ENCODE results near the gene LHX4. TPM values are rescaled to one million over a fixed set of nuclear protein-coding genes. Genes with fewer than 3 reads are reported as not detected.

LHX4 gene
- total RNA-seq, 2 experiments from 2014 or later: not detected

DNA sequence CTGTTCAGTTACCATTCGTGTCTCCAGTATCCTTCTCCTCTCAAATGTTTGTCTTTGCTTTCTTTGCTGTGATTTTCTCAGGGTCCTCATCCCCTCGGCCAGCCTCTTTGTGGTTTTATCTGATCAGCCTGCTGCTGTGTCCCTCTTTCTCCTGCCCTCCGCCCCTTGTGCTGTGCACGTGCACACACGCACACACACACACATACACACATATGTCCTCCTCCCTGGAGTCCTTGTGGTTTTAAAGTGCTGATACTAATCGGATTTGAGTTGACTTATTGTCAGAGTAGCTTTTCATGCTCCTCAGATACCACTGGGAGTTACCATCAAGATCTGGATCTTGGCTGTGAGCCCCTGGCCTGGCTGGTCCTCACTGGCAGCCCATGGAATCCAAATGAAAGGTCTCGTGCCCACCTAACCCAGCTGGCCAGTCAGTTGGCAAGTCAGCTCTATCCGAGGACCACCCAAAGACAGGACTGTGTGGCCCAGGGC is 41.3 kb upstream of the LHX4 start:
- H3K27me3 Mint-ChIP-seq (ENCODE audit: low read depth): no peaks in the 10 kb centered on the region
- ATAC-seq (no peak), DNase-seq (no peak)
- H3K9me3 Mint-ChIP-seq (ENCODE audit: insufficient read depth): no peaks in the 10 kb centered on the region
- CTCF ChIA-PET: interaction anchor here (0.9 to 4.6 kb wide), 5 partner anchors 10 to 290 kb away, joined by 3 to 20 read pairs (median 6); no protein-coding TSS in a partner anchor
- H3K36me3 Mint-ChIP-seq (ENCODE audit: low read depth): no peaks in the 10 kb centered on the region
- no peak overlapping the region for H3K4me3 Mint-ChIP-seq
- peaks cover 21% of the 10 kb centered on the region for H3K4me1 Mint-ChIP-seq (ENCODE audit: low read depth)
- POLR2A ChIA-PET: no interaction called here
- no peak overlapping the region for H3K27ac Mint-ChIP-seq

DNA sequence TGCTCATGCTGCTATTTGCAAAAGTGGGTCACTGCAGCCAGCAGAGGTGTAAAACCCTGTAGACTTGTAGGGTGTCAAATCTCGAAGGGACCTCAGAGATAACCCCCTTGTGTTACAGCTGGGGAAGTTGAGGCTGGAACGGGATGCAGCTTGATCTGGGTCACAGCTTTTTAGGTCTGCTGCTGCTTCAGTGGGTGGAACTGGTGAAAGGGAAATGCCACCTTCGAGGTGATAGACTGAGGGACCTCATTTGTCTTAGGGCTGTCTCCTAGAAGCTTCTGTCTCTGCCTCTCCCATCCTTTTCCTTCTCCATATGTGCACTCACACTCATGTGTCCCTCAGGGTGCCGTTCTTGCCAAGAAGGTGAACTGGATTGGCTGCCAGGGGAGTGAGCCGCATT is 40.0 kb upstream of the LHX4 start:
- Mint-ChIP-seq H3K4me3 (no peak overlapping the region), H3K27me3 (ENCODE audit: low read depth) (no peaks in the 10 kb centered on the region), H3K4me1 (ENCODE audit: low read depth) (peaks cover 21% of the 10 kb centered on the region), H3K27ac (no peak overlapping the region), H3K36me3 (ENCODE audit: low read depth) (no peaks in the 10 kb centered on the region), H3K9me3 (ENCODE audit: insufficient read depth) (no peaks in the 10 kb centered on the region)
- ChIA-PET CTCF (interaction anchor here (0.7 to 4.6 kb wide), 3 partner anchors 9 to 96 kb away, joined by 3 to 20 read pairs (median 3); no protein-coding TSS in a partner anchor), POLR2A (no interaction called here)
- no peak for DNase-seq
- no peak for ATAC-seq

DNA sequence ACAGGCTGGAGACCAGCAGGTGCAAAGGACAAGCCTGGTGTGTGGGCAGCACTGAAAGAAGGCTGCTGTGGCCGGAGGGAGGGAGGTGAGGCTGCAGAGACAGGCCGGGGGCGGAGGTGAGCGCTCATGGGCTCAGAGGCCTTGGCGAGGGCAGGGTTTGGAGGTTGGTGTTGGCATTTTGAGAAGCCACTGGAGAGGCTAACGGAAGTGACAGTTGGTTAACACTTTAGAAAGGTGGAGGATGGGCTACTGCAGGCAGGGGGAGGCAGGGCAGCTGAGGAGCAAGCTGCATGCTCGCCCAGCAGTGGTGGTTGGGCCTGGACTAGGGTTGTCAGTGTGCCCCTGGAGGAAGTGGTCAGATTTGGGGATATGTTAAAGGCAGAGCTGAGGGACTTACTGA is 37.9 kb upstream of the LHX4 start:
- Mint-ChIP-seq H3K4me3 (no peak overlapping the region), H3K9me3 (ENCODE audit: insufficient read depth) (no peaks in the 10 kb centered on the region), H3K36me3 (ENCODE audit: low read depth) (no peaks in the 10 kb centered on the region), H3K4me1 (ENCODE audit: low read depth) (peaks cover 21% of the 10 kb centered on the region), H3K27me3 (ENCODE audit: low read depth) (no peaks in the 10 kb centered on the region), H3K27ac (no peak overlapping the region)
- DNase-seq: no peak
- no peak for ATAC-seq
- POLR2A ChIA-PET: interaction anchor here (0.7 to 0.9 kb wide), 2 partner anchors 37 to 312 kb away, joined by 3 to 4 read pairs; partner anchors contain the start of gene QSOX1
- CTCF ChIA-PET: interaction anchor here (0.8 to 1.0 kb wide), 3 partner anchors 13 to 486 kb away, joined by 4 to 5 read pairs (median 4); no protein-coding TSS in a partner anchor

DNA sequence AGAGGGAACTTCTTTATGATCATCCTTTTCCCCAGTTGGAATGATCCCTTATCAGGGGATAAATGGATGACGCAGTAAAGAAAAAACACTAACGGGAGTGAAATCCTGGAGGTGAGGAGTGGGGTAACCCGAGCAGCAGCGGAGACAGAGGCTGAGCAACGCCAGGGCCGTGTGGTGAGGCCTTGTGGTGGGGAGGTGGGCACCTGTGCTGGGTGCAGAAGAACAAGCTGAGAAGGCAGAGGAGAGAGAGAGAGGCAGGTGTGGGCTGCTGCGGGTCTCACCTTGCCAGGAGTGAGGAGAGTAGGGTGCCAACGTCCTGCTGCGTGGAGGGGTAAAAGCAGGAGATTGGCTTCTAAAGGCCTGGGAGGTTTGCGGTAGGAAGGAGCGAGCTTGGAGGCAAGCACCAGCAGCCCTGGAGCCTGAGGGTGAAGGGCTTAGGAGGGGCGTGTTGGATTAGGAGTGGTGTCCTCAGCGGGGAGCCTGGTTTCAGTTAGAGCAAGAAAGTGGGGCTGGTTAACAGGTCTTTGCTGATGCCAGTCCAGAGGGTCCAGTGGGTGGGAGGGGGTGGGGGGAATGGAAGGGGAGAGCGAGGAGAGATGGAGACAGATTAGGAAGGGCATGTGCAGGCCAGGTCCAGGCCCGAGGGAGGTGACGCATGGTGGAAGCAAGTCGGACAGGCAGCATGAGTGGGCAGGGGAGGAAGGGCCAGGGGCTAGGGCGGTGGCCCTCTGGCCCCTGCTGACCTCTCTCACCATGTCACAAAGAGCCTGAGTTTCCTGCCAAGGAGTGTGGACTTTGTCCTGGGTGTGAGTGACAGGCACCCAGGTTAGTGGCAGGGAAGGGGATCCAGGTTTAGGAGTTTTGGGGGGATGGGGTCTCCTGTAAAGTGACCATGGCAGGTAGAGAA is 36.7 kb upstream of the LHX4 start:
- Mint-ChIP-seq H3K4me1 (ENCODE audit: low read depth) (peaks cover 21% of the 10 kb centered on the region), H3K27ac (no peak overlapping the region), H3K27me3 (ENCODE audit: low read depth) (no peaks in the 10 kb centered on the region), H3K36me3 (ENCODE audit: low read depth) (no peaks in the 10 kb centered on the region), H3K4me3 (no peak overlapping the region), H3K9me3 (ENCODE audit: insufficient read depth) (no peaks in the 10 kb centered on the region)
- POLR2A ChIA-PET: interaction anchor here (0.9 kb wide), 1 partner anchor 39 kb away, joined by 4 read pairs; the partner anchor contains the start of gene QSOX1
- ATAC-seq: no peak
- CTCF ChIA-PET: interaction anchor here (1.0 kb wide), 2 partner anchors 14 to 487 kb away, joined by 4 to 5 read pairs; no protein-coding TSS in a partner anchor
- no peak for DNase-seq

DNA sequence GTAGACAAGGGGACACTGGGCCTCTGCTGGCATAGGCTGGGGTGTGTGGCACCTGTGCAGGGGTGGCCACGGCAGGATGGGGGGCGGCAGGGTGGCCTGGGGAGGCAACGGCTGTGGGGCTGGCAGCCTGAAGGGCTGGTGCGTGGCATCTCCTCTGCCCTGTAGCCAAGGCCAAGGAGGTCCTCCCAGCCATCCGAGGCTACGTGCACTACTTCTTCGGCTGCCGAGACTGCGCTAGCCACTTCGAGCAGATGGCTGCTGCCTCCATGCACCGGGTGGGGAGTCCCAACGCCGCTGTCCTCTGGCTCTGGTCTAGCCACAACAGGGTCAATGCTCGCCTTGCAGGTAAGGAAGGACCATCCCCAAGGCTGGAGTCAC is 36.0 kb upstream of the LHX4 start:
- ChIA-PET CTCF (no interaction called here), POLR2A (no interaction called here)
- Mint-ChIP-seq H3K4me1 (ENCODE audit: low read depth) (peaks cover 21% of the 10 kb centered on the region), H3K36me3 (ENCODE audit: low read depth) (no peaks in the 10 kb centered on the region), H3K4me3 (no peak overlapping the region), H3K27me3 (ENCODE audit: low read depth) (no peaks in the 10 kb centered on the region), H3K9me3 (ENCODE audit: insufficient read depth) (no peaks in the 10 kb centered on the region), H3K27ac (no peak overlapping the region)
- ATAC-seq (no peak), DNase-seq (no peak)

DNA sequence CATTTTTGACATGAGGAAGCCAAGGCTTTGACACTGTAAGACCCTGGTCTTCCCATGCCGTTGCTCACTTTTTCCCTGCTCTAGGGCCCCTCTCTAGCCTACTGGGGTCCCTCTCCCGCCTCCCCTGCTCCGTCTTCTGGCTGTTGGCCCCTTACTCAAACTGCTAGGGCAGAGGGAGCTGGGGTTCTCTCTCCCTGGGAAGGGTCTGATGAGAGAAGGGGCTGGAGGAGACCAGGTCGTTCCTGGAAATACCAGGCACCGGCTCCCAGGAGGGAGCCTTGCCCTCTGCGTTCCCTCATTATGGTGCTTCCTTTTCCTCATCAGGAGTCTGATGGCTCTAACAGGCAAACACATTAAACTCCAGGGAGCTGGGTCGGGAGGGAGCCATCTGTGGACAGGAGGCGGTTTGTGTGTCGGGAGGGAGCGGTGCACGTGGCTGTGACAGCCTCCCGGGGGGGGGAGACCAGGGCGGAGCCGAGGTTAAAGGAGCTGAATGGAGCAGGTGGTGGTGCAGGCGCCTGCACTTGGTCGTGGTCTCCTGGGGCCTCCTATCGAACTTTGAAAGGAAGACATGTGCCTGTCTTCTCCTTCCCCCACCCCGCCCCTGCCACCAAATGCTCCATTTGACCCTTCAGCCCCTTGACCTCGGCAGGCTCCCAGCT is 35.4 kb upstream of the LHX4 start:
- CTCF ChIA-PET: interaction anchor here (1.1 kb wide), 1 partner anchor 14 kb away, joined by 4 read pairs; no protein-coding TSS in a partner anchor

DNA sequence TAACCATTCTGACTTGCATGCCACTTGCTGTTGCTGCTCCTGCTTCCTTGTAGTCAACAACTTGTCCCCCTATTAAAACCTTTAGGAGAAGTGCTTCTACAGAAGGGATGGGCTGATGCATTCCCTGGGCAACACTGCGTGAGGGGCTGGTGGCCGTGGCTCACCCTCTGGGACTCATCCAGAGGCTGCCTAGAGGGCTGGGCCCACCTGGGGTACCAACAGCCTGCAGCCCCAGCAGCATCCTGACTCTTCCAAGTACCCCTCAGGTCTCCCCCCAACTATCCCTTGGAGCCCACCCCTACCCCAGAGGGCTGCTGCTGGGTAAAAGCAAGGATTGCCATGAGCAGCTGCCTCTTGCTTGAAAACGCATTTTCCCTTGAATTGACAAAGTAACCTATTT is 34.7 kb upstream of the LHX4 start:
- H3K4me3 Mint-ChIP-seq: no peak overlapping the region
- DNase-seq: no peak
- CTCF ChIA-PET: interaction anchor here (1.1 kb wide), 1 partner anchor 15 kb away, joined by 4 read pairs; no protein-coding TSS in a partner anchor
- H3K9me3 Mint-ChIP-seq (ENCODE audit: insufficient read depth): no peaks in the 10 kb centered on the region
- peaks cover 21% of the 10 kb centered on the region for H3K4me1 Mint-ChIP-seq (ENCODE audit: low read depth)
- no peak overlapping the region for H3K27ac Mint-ChIP-seq
- H3K36me3 Mint-ChIP-seq (ENCODE audit: low read depth): no peaks in the 10 kb centered on the region
- no peak for ATAC-seq
- H3K27me3 Mint-ChIP-seq (ENCODE audit: low read depth): no peaks in the 10 kb centered on the region
- POLR2A ChIA-PET: no interaction called here

More for the DNA sequence above, 35.4 kb upstream of the LHX4 start:
- DNase-seq: no peak
- no peak overlapping the region for H3K27ac Mint-ChIP-seq
- no peaks in the 10 kb centered on the region for H3K9me3 Mint-ChIP-seq (ENCODE audit: insufficient read depth)
- H3K4me3 Mint-ChIP-seq: no peak overlapping the region
- no peaks in the 10 kb centered on the region for H3K36me3 Mint-ChIP-seq (ENCODE audit: low read depth)
- peaks cover 21% of the 10 kb centered on the region for H3K4me1 Mint-ChIP-seq (ENCODE audit: low read depth)
- ATAC-seq: no peak
- no peaks in the 10 kb centered on the region for H3K27me3 Mint-ChIP-seq (ENCODE audit: low read depth)
- POLR2A ChIA-PET: no interaction called here

DNA sequence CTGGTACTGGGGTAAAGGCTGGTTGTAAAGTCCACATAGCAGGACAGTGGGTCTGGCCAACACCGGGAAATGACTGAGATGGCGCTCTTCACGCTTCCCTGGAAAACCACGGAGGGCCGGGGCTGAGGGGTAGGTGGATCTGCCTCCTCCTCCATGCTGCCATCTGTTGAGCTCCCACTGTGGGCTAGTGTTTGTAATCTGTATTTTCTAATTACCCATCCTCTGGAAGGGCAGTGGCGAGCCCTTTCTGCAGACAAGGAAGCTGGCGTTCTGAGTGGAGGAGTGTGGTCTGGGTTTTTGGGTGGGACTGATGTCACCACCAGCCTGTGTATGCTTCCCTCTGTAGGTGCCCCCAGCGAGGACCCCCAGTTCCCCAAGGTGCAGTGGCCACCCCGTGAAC is 34.1 kb upstream of the LHX4 start:
- POLR2A ChIA-PET: no interaction called here
- Mint-ChIP-seq H3K9me3 (ENCODE audit: insufficient read depth) (no peaks in the 10 kb centered on the region), H3K27me3 (ENCODE audit: low read depth) (no peaks in the 10 kb centered on the region), H3K4me1 (ENCODE audit: low read depth) (peaks cover 20% of the 10 kb centered on the region), H3K27ac (no peak overlapping the region), H3K4me3 (no peak overlapping the region), H3K36me3 (ENCODE audit: low read depth) (no peaks in the 10 kb centered on the region)
- DNase-seq (no peak), ATAC-seq (no peak)
- CTCF ChIA-PET: no interaction called here

DNA sequence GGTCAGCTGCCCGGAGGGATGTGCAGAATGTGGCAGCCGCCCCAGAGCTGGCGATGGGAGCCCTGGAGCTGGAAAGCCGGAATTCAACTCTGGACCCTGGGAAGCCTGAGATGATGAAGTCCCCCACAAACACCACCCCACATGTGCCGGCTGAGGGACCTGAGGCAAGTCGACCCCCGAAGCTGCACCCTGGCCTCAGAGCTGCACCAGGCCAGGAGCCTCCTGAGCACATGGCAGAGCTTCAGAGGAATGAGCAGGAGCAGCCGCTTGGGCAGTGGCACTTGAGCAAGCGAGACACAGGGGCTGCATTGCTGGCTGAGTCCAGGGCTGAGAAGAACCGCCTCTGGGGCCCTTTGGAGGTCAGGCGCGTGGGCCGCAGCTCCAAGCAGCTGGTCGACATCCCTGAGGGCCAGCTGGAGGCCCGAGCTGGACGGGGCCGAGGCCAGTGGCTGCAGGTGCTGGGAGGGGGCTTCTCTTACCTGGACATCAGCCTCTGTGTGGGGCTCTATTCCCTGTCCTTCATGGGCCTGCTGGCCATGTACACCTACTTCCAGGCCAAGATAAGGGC is 33.5 kb upstream of the LHX4 start:
- ChIA-PET POLR2A (no interaction called here), CTCF (interaction anchor here (1.0 to 2.2 kb wide), 3 partner anchors 16 to 382 kb away, joined by 3 to 6 read pairs (median 4); no protein-coding TSS in a partner anchor)
- ATAC-seq (no peak), DNase-seq (no peak)
- no peaks in the 10 kb centered on the region for H3K36me3 Mint-ChIP-seq (ENCODE audit: low read depth)
- H3K4me3 Mint-ChIP-seq: no peak overlapping the region
- peaks cover 14% of the 10 kb centered on the region for H3K4me1 Mint-ChIP-seq (ENCODE audit: low read depth)
- H3K27me3 Mint-ChIP-seq (ENCODE audit: low read depth): no peaks in the 10 kb centered on the region
- no peak overlapping the region for H3K27ac Mint-ChIP-seq
- H3K9me3 Mint-ChIP-seq (ENCODE audit: insufficient read depth): no peaks in the 10 kb centered on the region

DNA sequence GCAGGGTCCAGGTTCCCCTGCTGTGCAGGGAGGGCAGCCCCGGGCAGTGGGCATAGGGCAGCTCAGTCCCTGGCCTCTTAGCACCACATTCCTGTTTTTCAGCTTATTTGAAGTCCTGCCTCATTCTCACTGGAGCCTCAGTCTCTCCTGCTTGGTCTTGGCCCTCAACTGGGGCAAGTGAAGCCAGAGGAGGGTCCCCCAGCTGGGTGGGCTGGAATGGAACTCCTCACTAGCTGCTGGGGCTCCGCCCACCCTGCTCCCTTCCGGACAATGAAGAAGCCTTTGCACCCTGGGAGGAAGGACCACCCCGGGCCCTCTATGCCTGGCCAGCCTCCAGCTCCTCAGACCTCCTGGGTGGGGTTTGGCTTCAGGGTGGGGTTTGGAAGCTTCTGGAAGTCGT is 32.8 kb upstream of the LHX4 start:
- CTCF ChIA-PET: interaction anchor here (1.0 to 2.2 kb wide), 4 partner anchors 17 to 383 kb away, joined by 3 to 6 read pairs (median 4); no protein-coding TSS in a partner anchor
- H3K27ac Mint-ChIP-seq: no peak overlapping the region

DNA sequence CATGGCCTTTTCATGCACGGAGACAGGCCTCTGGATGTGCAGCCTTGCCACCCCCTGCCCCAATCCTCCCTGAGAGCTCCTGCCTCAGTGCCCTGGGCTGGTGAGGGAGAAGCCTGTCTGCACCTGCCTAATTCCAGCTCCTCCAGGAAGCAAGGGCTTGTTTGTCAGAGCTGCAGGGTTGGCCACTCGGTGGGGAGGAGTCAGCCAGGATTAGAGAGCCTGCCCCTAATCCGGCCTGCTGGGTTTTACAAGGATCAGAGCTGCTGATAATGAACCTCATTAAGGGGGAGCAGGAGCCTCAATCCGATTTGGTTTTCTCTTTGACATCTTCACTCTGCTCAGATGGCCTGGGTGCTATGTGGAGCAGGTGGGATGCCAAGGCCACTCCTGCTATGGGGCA is 31.9 kb upstream of the LHX4 start:
- no peaks in the 10 kb centered on the region for H3K9me3 Mint-ChIP-seq (ENCODE audit: insufficient read depth)
- ATAC-seq (no peak), DNase-seq (no peak)
- no peaks in the 10 kb centered on the region for H3K4me1 Mint-ChIP-seq (ENCODE audit: low read depth)
- POLR2A ChIA-PET: no interaction called here
- CTCF ChIA-PET: interaction anchor here (1.1 to 2.2 kb wide), 5 partner anchors 10 to 384 kb away, joined by 4 to 6 read pairs (median 4); no protein-coding TSS in a partner anchor
- H3K27me3 Mint-ChIP-seq (ENCODE audit: low read depth): no peaks in the 10 kb centered on the region
- no peak overlapping the region for H3K27ac Mint-ChIP-seq
- no peak overlapping the region for H3K4me3 Mint-ChIP-seq
- H3K36me3 Mint-ChIP-seq (ENCODE audit: low read depth): no peaks in the 10 kb centered on the region

More for the DNA sequence above, 32.8 kb upstream of the LHX4 start:
- H3K9me3 Mint-ChIP-seq (ENCODE audit: insufficient read depth): no peaks in the 10 kb centered on the region
- no peak overlapping the region for H3K4me3 Mint-ChIP-seq
- no peaks in the 10 kb centered on the region for H3K36me3 Mint-ChIP-seq (ENCODE audit: low read depth)
- DNase-seq: no peak
- H3K27me3 Mint-ChIP-seq (ENCODE audit: low read depth): no peaks in the 10 kb centered on the region
- H3K4me1 Mint-ChIP-seq (ENCODE audit: low read depth): peaks cover 8% of the 10 kb centered on the region
- no peak for ATAC-seq
- POLR2A ChIA-PET: no interaction called here
